Right lobe of liver (tissue), 4 donors: ENCODE results near the gene UNC5C.

Experiments
- POLR2A ChIP-seq: fragments of 450-650 bp; IDR thresholded peaks from one replicate; pipeline ENCODE4 v1.6.1; 2017; ENCODE audit warnings: antibody characterized with exemption, mild to moderate bottlenecking
- TF ChIP-seq, protein P1 (sequence below), 4 donors: fragments of 200-600 bp in 3 of 4; fragments of 450-650 bp in 1 of 4; IDR thresholded peaks; one replicate each; pipeline versions ENCODE4 v1.5.1 to v1.8.0; 2016 to 2022; ENCODE audit warnings: antibody characterized with exemption in 4 of 4, mild to moderate bottlenecking in 2 of 4
- donor health status: DM: no; HTN: no; CAD: no.
- donor health status: DM: no; HTN: no; CAD: no.
- donor health status: DM: no; HTN: yes; CAD: no.

DNA sequence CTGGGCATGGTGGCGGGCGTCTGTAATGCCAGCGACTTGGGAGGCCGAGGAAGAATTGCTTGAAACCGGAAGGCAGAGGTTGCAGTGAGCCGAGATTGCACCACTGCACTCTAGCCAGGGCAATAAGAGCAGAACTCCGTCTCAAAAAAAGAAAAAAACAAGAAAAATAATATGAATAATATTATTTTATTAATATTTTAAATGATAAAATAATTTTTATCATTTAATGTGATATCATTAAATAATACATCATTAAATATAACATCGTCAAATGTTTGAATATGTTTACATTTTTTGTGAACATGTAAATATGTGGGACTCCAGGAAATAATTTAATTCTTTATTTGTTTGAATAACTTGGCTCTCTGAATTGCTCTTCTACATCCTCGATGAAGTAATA is 15.5 kb downstream of the UNC5C start:
- TF ChIP-seq, protein P1, sequence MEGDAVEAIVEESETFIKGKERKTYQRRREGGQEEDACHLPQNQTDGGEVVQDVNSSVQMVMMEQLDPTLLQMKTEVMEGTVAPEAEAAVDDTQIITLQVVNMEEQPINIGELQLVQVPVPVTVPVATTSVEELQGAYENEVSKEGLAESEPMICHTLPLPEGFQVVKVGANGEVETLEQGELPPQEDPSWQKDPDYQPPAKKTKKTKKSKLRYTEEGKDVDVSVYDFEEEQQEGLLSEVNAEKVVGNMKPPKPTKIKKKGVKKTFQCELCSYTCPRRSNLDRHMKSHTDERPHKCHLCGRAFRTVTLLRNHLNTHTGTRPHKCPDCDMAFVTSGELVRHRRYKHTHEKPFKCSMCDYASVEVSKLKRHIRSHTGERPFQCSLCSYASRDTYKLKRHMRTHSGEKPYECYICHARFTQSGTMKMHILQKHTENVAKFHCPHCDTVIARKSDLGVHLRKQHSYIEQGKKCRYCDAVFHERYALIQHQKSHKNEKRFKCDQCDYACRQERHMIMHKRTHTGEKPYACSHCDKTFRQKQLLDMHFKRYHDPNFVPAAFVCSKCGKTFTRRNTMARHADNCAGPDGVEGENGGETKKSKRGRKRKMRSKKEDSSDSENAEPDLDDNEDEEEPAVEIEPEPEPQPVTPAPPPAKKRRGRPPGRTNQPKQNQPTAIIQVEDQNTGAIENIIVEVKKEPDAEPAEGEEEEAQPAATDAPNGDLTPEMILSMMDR (IDR thresholded peaks at IDR 0.05) = no peak
- TF ChIP-seq POLR2A = no peak
